ENCODE measurements around the gene GPR161. TPM values are rescaled to one million over a fixed set of nuclear protein-coding genes. Genes with fewer than 3 reads are reported as not detected.
"Not testable (repeated sequence)": the region's sequence is repeated elsewhere in the genome, so short reads cannot be mapped to it uniquely, and the experiment has no call there.

GPR161 gene
- total RNA-seq, 6 experiments from 2014 or later: 9.3 to 14.5 (median 13.2) TPM

DNA sequence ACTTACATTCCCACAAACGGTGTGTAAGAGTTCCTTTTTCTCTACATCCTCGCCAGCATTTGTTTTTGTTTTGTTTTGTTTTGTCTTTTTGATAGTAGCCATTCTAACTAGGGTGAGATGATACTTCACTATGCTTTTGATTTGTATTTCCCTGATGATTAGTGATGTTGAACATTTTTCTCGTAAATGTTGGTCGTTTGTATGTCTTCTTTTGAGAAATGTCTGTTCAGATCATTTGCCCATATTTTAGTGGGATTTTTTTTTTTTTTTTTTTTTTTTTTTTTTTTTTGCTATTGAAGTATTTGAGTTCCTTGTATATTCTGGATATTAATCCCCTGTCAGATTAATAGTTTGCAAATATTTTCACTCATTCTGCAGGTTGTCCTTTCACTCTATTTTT, 19.2 kb upstream of the GPR161 start:
- Mint-ChIP-seq H3K36me3 (ENCODE audit: low read depth) (peaks cover 13% of the 10 kb centered on the region; the same call in 1 of the 2 replicates), H3K4me3 (no peak overlapping the region), H3K27me3 (ENCODE audit: insufficient read depth) (peaks cover 4% of the 10 kb centered on the region), H3K4me1 (ENCODE audit: low read depth) (no peaks in the 10 kb centered on the region), H3K27ac (no peak overlapping the region), H3K9me3 (peaks cover 21% of the 10 kb centered on the region)
- DNase-seq: no peak
- no peak for TF ChIP-seq CTCF (IDR thresholded peaks at IDR 0.05)

GRCh38 chr1:168154707-168155106, 18.0 kb upstream of the GPR161 start:
- peaks cover 12% of the 10 kb centered on the region for H3K9me3 Mint-ChIP-seq
- H3K27me3 Mint-ChIP-seq (ENCODE audit: insufficient read depth); H3K27ac Mint-ChIP-seq; H3K4me3 Mint-ChIP-seq; DNase-seq; H3K36me3 Mint-ChIP-seq (ENCODE audit: low read depth); H3K4me1 Mint-ChIP-seq (ENCODE audit: low read depth): not testable (repeated sequence)

GRCh38 chr1:168151935-168152334, 15.2 kb upstream of the GPR161 start:
- Mint-ChIP-seq H3K27me3 (ENCODE audit: insufficient read depth) (peaks cover 5% of the 10 kb centered on the region), H3K36me3 (ENCODE audit: low read depth) (no peaks in the 10 kb centered on the region), H3K27ac (no peak overlapping the region), H3K9me3 (no peaks in the 10 kb centered on the region), H3K4me1 (ENCODE audit: low read depth) (no peaks in the 10 kb centered on the region), H3K4me3 (no peak overlapping the region)
- TF ChIP-seq CTCF (IDR thresholded peaks at IDR 0.05): no peak
- DNase-seq: no peak

DNA sequence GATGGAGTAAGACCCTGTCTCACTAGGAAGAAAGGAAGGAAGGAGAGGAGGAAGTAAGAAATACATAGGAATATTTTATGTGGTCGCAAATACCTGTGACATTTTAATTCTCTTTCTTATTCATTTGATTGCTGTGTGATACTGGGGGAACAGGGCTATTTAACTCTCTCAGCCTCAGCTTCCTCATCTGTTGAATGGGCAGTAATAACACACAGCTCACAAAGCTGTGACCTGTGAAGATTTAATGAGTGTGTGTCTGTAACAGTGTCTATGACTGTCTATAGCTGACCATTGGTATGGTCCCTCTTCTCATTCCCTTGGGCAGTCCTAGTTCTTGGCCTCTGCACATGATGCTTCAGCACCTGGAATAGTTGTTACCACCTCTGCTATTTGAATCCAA, 13.6 kb upstream of the GPR161 start:
- no peak for TF ChIP-seq CTCF (IDR thresholded peaks at IDR 0.05)
- Mint-ChIP-seq H3K4me1 (ENCODE audit: low read depth) (no peaks in the 10 kb centered on the region), H3K4me3 (no peak overlapping the region), H3K9me3 (no peaks in the 10 kb centered on the region), H3K36me3 (ENCODE audit: low read depth) (no peaks in the 10 kb centered on the region), H3K27ac (no peak overlapping the region), H3K27me3 (ENCODE audit: insufficient read depth) (peaks cover 5% of the 10 kb centered on the region)
- no peak for DNase-seq

DNA sequence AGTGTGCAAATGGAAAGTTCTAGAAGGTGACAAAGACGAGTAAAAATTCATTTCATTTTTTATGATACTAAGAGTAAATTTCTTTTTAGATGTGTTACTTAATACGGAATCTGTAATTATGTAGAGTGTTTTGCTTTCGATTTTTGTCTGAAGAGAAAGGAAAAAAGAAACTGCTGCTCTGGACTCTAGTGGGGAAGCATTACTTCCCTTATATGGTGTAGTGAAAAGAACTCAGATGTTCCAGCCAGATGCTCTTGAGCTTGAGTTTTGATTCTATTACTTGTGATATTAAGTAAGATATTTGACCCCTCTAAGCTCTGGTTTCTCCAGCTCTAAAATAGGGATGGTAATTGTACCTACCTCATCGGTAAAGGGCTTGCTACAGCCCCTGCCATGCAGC, 12.2 kb upstream of the GPR161 start:
- no peak for TF ChIP-seq CTCF (IDR thresholded peaks at IDR 0.05)
- Mint-ChIP-seq H3K27ac (no peak overlapping the region), H3K4me3 (no peak overlapping the region), H3K36me3 (ENCODE audit: low read depth) (no peaks in the 10 kb centered on the region), H3K4me1 (ENCODE audit: low read depth) (no peaks in the 10 kb centered on the region), H3K27me3 (ENCODE audit: insufficient read depth) (peaks cover 2% of the 10 kb centered on the region), H3K9me3 (no peaks in the 10 kb centered on the region)
- no peak for DNase-seq

DNA sequence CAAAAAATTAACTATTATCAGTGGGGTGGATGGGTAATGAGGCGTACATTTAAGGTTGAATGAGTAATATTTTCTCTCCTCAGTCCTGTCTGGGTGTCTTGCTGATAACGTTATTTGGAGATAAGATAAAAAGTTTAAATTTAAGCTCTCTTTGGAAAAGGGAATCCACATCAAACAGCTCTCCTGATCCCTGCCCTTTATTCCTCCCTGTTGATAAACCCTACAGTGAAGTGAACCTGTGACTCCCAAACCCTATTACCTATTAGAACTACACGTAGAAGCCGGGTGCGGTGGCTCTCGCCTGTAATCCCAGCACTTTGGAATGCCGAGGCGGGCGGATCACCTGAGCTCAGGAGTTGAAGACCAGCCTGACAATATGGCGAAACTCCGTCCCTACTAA, 9.9 kb upstream of the GPR161 start:
- no peak overlapping the region for H3K27ac Mint-ChIP-seq

More for the DNA sequence above, 9.9 kb upstream of the GPR161 start:
- Mint-ChIP-seq H3K4me1 (ENCODE audit: low read depth) (no peaks in the 10 kb centered on the region), H3K4me3 (no peak overlapping the region), H3K27me3 (ENCODE audit: insufficient read depth) (peaks cover 2% of the 10 kb centered on the region), H3K36me3 (ENCODE audit: low read depth) (no peaks in the 10 kb centered on the region), H3K9me3 (no peaks in the 10 kb centered on the region)
- TF ChIP-seq CTCF (IDR thresholded peaks at IDR 0.05): no peak
- DNase-seq: no peak

Measured in HFFc6 (cell line).